GM19099 (cell line): ENCODE results near the gene CHD5.

Experiments used
- POLR2A ChIP-seq: IDR thresholded peaks from 3 replicates; pipeline ENCODE4 v1.6.1; 2011; ENCODE audit warnings: low read depth; ENCODE audit not compliant: insufficient read length; ENCODE audit errors: extremely low read depth

CHD5 gene

DNA sequence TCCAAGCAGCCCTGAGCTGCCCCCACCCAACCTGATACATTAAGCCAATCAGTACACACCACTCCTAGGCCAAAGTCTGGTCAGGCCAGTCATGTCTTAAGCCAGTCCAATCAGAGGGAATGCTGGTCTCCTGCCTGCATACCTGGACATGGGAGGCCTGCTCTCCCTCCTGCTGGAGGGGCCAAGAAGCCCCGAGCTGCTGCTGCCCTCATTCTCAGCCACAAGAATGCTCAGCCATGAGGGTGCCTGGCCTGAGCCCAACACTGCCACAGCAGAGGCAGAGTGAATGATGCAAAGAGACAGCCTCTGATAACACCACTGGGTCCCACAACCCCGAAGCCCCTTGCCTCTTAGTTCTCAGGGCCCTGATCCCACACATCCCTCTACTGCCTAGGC lies 23.0 kb downstream of the CHD5 start:
- TF ChIP-seq POLR2A, result no peak

DNA sequence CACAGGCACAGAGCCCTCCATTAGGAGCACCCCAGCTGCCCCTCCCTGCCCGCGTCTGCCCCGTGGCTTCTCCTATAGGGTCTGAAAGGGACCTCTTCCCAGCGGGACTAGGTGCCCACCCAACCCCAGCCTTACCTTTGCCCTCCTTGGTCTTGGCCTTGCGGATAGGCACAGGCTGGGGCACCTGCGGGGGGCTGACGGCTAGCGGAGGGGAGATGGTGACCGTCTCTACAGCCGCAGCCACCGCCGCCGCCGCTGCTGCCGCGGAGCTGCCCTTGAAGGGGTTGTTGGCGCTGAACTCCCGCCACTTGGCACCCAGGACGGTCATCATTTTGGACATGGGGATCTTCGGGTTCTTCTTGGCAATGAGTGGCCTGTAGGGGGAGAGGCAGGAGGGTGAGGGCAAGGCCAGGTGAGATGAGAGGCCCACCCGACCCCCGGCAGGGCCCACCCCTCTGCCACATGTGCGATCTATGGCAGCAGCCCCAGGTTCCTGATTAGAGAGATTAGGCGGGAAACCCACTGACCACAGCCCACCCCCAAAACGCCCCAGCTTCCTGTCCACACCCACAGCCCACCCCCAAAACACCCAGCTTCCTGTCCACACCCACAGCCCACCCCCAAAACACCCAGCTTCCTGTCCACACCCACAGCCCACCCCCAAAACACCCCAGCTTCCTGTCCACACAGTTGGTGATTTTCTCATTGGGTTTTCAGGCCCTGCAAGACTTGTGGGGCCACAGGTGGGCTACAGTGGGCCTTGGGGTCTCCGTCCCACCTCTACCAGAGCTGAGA lies 25.4 kb downstream of the CHD5 start:
- no peak for TF ChIP-seq POLR2A

DNA sequence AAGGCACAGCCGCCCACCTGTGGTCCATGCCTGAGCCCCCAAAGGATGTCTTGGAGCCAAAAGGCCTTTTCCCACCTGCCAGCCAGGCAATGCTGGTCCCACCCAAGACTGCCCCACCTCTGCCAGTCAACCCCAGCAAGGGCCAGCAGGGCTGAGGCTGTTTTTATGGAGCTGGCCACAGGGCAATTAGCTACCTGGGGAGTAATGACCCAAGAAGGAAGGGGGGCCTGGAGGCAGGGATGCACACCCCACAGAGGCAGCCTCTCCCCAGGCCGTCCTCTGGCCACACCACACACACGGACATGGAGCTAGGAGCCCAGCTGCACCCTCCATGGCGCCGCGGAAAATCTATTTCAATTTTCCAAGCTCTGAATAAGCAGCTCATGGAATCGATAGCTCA lies 27.2 kb downstream of the CHD5 start:
- TF ChIP-seq POLR2A, result no peak

DNA sequence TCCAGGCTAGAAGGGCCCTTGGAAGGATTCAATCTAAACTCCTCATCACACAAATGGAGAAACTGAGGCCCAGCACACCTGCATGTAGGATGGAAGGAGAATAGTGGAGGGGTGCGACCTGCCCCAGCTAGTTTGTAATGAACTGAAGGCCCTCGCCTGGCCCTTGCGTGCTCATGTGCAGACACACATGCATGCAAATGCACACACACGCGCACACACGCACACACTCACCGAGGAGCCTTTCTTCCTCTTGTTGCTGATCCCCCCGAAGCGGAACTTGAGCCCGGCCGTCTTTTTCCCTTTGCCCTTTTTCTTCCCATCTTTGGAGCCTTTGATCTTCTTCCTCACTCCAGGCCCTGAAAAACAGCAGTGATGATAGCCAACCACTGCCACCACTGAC lies 27.9 kb downstream of the CHD5 start:
- TF ChIP-seq POLR2A, result no peak

DNA sequence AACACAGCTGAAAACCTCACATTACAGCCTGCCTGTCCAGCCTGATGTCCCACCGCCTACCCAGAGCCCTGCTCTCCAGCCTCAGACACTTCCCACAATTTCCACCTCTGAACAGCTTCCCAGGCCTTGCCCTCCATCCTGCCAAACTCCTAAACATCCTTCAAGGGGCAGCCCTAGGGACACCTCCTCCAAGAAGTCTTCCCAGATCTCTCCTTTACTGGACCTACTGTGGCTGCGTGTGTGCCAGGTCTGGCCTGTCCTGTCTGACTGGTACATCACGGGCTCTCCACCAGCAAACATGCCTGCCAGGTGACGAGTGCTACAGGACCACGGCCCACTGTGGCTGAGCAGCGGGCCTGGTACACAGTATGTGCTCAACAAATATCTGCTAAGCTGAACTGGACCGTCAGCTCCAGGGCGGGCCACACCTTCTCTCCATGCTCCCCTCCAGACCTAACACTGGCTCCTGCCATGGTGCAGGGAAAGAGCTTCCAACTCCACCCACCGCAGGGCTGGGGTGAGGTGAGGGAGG lies 28.8 kb downstream of the CHD5 start:
- TF ChIP-seq POLR2A, result no peak

DNA sequence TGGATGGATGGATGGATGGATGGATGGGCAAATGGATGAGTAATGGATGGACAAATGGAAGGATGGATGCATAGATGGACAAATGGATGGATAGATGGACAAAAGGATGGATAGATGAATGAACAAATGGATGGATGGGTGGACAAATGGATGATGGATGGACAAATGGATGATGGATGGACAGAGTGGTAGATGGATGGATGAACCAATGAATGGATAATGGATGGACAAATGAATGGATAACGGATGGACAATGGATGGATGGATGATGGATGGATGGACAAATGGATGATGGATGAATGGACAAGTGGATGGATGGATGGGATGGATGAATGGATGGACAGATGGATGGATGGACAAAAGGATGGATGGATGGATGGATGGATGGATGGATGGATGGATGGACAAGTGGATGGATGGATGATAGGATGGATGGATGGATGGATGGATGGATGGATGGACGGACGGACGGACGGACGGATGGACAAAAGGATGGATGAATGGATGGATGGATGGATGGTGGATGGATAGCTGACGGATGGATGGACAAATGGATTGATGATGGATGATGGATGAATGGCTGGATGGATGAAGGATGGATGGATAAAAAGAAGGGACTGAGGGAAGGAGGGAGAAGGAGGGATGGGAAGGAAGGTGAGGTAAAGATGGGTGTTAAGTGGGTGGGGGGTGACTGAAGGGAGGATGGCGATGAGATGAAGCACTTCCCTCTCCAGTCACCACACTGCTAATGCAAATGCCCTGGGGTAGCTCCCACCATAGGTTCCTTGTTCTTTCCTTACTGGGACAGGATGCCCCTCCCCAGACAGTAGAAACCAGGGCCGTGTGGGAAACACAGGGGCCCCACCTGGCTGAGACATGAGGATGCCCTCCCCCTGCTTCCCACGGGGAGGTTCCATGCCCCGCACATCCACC lies 29.8 kb downstream of the CHD5 start:
- TF ChIP-seq POLR2A, result no peak

DNA sequence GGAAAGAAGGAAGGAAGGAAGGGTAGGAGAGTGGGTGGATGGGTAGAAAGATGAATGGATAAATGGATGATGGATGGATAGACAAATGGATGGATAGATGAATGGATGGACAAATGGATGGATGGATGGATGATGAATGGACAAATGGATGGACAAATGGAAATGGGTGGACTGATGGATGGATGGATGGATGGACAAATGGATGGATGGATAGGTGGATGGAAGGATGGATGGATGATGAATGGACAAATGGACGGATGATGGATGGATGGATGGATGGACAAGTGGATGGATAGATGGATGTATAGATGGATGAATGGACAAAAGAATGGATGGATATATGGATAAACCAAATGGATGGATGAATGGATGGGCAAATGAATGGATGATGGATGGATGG lies 30.5 kb downstream of the CHD5 start:
- TF ChIP-seq POLR2A, result no peak

DNA sequence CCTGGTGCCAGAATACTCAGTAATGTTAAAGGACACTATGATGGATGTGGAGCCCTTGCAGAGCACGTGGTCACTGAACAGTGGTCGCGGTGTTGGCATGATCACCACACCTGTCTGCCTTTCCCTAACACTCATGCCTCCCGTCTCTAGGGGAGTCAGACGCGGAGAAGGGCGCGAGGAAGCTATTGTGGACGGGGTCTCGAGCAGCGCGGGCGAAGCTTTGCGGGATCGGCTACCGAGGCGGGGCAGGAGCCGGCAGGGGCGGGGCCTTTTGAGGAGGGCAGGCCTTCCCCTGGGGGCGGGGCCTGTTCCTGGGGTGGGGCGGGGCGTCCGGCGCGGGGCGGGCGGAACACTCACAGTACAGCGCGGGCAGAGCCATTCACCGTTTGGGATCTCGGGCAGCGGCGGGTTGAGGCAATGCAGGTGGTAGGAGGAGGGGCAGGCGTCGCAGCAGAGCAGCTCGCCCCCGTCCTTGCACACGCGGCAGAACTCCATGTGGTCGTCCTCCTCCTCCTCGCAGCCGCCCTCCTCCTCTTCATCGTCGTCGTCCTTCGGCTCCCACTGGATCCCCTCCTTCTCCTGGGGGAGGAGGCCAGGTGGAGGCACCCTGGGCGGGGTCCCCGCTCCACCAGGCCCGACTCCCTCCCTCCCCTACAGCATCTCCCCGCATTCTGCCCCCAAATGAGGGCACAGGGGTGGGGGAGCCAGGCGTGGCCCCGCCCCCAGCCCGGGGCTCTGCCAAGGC lies 31.5 kb downstream of the CHD5 start:
- TF ChIP-seq POLR2A, result no peak

DNA sequence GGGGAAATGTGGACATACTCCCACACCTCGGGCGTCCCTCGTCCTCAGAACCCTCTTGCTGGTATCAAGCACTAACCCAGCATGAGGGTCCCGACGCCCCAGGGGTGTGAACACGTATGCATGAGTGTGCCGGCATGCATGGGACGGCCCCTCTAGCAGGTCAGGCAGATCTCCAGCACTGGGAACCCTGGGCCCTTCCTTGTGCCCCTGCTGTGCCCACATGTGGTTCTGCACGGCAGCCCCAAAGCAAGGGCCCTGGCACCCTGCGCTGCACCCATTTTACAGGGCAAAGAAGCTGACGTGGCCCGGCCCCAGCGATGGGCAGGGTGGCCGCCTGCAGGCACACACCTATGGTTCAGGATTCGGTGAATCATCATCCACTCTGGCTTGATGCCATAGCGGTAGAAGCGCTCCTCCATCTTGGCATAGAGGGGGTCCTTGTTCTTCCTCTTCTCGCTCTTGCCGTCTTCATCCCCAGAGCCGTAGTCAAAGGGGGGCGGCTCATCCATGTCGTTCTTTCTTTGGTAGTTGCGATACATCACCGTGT lies 34.2 kb downstream of the CHD5 start:
- TF ChIP-seq POLR2A, result no peak

DNA sequence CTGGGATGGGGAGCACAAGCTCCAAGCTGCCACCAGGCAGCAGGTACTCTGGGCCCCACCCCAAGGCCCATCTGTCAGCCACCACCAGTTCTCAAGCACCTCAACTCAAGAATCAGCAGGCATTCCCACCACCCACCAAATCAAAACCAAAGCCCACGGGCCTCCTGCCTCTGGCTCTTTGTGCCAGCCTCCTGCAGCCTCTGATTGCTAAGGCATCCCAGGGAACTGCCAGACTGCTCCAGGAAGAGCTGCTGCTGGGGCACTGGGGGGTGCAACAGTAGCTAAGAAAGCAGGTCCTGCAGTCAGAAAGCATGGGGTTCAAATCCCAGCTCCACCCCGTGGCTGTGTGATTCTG lies 34.7 kb downstream of the CHD5 start:
- no peak for TF ChIP-seq POLR2A

DNA sequence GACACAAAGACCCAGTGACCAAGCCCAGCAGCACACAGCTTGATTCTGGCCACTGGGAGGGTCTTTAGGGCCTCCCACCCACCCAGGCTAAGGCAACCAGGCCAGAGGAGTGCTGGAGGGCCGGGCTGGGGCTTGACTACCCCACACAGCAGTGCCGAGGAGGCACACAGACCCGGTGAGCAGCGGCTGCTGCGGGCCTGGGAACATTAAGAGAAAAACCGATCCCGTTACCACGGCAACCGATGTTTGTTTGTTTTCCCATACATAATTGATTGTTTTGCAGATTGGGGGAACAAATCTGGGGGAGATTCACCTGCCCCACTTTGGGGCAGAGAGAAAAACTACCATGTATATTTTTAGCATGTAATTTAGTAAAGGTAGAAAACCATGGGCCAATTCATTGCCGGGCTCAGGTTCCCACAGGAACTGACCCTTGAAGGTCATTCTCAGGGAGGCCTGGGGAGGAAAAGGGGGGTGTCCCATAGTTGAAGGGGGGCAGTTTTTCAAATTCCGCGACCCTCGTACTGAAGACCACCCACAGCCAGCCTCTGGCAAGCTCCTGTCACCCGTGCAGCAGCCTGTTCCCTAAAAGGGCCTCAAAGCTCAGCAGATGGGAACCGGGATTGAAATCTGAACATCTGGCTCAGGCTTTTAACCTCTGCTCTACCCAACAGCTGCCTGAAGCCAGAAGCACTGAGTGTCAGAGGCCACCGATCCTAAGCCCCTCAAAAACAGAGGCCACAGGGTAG lies 35.3 kb downstream of the CHD5 start:
- TF ChIP-seq POLR2A, result no peak

DNA sequence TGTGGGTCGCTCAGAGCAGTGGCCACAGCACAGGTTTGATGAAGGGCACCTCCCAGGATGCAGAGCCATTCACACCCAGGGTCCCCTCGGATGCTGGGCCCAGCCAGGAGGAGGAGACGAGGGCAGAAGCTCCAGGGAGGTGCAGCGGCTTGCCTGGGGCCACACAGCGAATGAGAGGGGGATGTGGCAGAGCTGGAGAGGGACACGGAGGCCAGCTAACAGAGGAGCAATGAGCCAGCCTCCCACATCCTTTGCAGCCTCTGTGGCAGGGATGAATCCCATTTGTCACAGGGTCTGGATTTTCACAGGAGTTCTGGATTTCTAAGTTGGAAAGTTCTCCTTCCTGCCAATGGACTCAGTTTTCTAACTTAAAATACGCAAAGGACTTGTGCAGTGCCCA lies 35.9 kb downstream of the CHD5 start:
- TF ChIP-seq POLR2A, result no peak

DNA sequence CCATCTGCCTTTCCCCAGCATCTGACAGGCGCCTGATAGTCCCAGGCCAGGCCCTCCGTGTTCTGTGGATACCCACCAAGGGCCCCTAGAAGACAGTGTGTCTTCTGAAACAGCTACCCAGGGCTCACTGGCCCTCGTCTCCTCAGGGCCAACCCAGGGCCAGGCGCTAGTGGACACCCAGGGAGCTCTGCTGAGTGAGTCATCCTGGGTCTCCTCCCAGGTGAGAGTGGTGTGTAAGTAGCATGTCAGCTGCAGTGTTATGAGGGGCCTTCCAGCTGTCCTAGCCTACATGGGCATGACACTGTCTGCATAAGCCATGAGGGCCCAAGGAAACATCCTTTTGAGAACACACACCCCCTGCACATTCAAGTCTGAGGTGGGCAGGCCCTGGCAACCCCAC lies 36.7 kb downstream of the CHD5 start:
- no peak for TF ChIP-seq POLR2A

DNA sequence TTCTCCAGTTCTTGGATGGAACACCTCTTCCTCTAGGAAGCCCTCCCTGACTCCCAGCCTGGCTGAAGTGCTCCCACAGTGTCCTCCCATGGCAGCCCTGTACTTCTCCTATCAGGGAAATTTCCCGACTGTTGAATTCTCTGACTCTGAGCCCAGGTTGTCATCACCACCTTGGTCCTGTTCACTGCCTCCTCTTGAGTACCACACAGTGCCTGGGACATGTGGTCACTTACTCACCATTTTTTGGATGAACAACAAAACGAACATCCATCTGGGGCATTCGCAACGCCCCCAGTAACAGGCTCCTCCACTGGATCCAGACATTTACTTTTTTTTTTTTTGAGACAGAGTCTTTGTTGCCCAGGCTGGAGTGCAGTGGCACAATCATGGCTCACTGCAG lies 37.4 kb downstream of the CHD5 start:
- no peak for TF ChIP-seq POLR2A
